Smooth muscle cell (in vitro differentiated cells): ENCODE results near the gene TESMIN. TPM values are rescaled to one million over a fixed set of nuclear protein-coding genes. Genes with fewer than 3 reads are reported as not detected.

Source experiments
- DNase-seq: peaks from one replicate; lab custom pipeline; 2025; ENCODE audit not compliant: unreplicated experiment; lab: John Stamatoyannopoulos, UW
- H2AFZ ChIP-seq: fragments of 200-600 bp; sonication (generic); 2 replicates; pipeline ENCODE4 v1.6.0; 2016; ENCODE audit warnings: antibody characterized with exemption, low read depth, mild to moderate bottlenecking
- H3F3A ChIP-seq: fragments of 200-600 bp; sonication (generic); 2 replicates; pipeline ENCODE4 v1.6.0; 2017; ENCODE audit warnings: antibody characterized with exemption, low read depth
- H3K27ac ChIP-seq: fragments of 200-600 bp; sonication (generic); 2 replicates; pipeline ENCODE4 v1.5.1; 2016; ENCODE audit warnings: low read depth, mild to moderate bottlenecking
- H3K27me3 ChIP-seq: fragments of 200-600 bp; sonication (generic); 2 replicates; pipeline ENCODE4 v1.6.1; 2016; ENCODE audit warnings: low read depth, mild to moderate bottlenecking
- H3K36me3 ChIP-seq: fragments of 200-600 bp; sonication (generic); 2 replicates; pipeline ENCODE4 v1.5.1; 2016; ENCODE audit warnings: low read depth
- H3K4me1 ChIP-seq: fragments of 200-600 bp; sonication (generic); 2 replicates; pipeline ENCODE4 v1.5.1; 2016; ENCODE audit warnings: low read depth
- H3K4me2 ChIP-seq: fragments of 200-600 bp; sonication (generic); 2 replicates; pipeline ENCODE4 v1.6.0; 2016; ENCODE audit warnings: mild to moderate bottlenecking
- H3K4me3 ChIP-seq: fragments of 200-600 bp; sonication (generic); 2 replicates; pipeline ENCODE4 v1.5.1; 2016; ENCODE audit warnings: mild to moderate bottlenecking
- H3K79me2 ChIP-seq: fragments of 200-600 bp; sonication (generic); 2 replicates; pipeline ENCODE4 v1.6.0; 2016; ENCODE audit warnings: low read depth, mild to moderate bottlenecking
- H3K9ac ChIP-seq: fragments of 200-600 bp; sonication (generic); 2 replicates; pipeline ENCODE4 v1.6.0; 2016; ENCODE audit warnings: low read depth
- H3K9me3 ChIP-seq: fragments of 200-600 bp; sonication (generic); replicated peaks from 2 replicates; pipeline ENCODE4 v1.5.1; 2016; ENCODE audit warnings: low read depth
- H4K20me1 ChIP-seq: fragments of 200-600 bp; sonication (generic); 2 replicates; pipeline ENCODE4 v1.6.0; 2016; ENCODE audit warnings: low read depth
- WGBS: methylation state at CpG from one replicate; pipeline ENCODE4 v1.1.7; 2016; ENCODE audit warnings: low lambda C conversion rate; 5-methylcytosine and 5-hydroxymethylcytosine counted together
- polyA plus RNA-seq: library from polyadenylated mRNA; unstranded; fragments of >200 nt; fragmentation: Nextera tagmentation; extraction: Ambion mirVana; gene quantifications from 2 replicates; pipeline ENCODE4 v1.2.1, GENCODE V29; 2016
- total RNA-seq: library from RNA; depleted of rRNA; stranded (reverse); fragments of >200 nt; gene quantifications from 2 replicates; pipeline ENCODE4 v1.2.3, GENCODE V29; 2014
- TF ChIP-seq, protein P1 (sequence below): fragments of 200-600 bp; sonication (generic); IDR thresholded peaks from 2 replicates; pipeline ENCODE4 v1.5.1; 2017; ENCODE audit warnings: borderline replicate concordance, mild to moderate bottlenecking, antibody characterized with exemption; ENCODE audit not compliant: insufficient read depth, poor library complexity, severe bottlenecking

Gene TESMIN
- total and polyA plus RNA-seq, 2 experiments from 2014 or later = 0.45 to 4.8 TPM

DNA sequence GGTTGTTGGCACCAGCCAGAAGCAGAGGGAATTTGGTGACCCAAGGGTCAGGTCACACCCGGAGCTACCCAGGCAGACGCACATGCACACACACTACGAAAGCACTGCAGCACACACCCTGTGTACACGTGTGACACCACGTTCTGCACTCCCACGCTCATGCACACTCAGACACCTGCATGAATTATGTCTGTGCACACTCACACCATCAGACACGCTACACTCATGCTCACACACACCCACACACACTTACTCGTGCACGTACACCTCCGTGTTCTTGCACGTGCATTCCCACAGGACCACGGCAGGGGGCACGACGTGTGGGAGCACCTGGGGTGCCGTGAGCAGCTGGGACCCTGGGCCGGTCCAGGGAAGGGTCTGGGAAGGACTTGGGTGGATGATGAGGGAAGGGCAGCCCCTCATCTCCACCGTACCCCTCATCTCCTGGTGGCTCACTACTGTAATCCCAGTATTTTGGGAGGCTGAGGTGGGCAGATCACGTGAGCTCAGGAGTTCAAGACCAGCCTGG, 87.8 kb downstream of the TESMIN start:
- no peaks in the 10 kb centered on the region for H4K20me1 ChIP-seq
- no peaks in the 10 kb centered on the region for H3K79me2 ChIP-seq
- H3K4me2 ChIP-seq = no peak overlapping the region
- no peak overlapping the region for H3K9ac ChIP-seq
- DNase-seq = no peak
- no peaks in the 10 kb centered on the region for H3K4me1 ChIP-seq
- no peak overlapping the region for H3K27ac ChIP-seq
- H3K4me3 ChIP-seq = no peak overlapping the region
- TF ChIP-seq, protein P1, sequence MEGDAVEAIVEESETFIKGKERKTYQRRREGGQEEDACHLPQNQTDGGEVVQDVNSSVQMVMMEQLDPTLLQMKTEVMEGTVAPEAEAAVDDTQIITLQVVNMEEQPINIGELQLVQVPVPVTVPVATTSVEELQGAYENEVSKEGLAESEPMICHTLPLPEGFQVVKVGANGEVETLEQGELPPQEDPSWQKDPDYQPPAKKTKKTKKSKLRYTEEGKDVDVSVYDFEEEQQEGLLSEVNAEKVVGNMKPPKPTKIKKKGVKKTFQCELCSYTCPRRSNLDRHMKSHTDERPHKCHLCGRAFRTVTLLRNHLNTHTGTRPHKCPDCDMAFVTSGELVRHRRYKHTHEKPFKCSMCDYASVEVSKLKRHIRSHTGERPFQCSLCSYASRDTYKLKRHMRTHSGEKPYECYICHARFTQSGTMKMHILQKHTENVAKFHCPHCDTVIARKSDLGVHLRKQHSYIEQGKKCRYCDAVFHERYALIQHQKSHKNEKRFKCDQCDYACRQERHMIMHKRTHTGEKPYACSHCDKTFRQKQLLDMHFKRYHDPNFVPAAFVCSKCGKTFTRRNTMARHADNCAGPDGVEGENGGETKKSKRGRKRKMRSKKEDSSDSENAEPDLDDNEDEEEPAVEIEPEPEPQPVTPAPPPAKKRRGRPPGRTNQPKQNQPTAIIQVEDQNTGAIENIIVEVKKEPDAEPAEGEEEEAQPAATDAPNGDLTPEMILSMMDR = no peak
- H2AFZ ChIP-seq = no peak overlapping the region
- no peaks in the 10 kb centered on the region for H3K27me3 ChIP-seq
- no peaks in the 10 kb centered on the region for H3K9me3 ChIP-seq
- no peaks in the 10 kb centered on the region for H3F3A ChIP-seq
- WGBS = 96% methylated on average over 18 of the region's 18 CpGs
- no peaks in the 10 kb centered on the region for H3K36me3 ChIP-seq

DNA sequence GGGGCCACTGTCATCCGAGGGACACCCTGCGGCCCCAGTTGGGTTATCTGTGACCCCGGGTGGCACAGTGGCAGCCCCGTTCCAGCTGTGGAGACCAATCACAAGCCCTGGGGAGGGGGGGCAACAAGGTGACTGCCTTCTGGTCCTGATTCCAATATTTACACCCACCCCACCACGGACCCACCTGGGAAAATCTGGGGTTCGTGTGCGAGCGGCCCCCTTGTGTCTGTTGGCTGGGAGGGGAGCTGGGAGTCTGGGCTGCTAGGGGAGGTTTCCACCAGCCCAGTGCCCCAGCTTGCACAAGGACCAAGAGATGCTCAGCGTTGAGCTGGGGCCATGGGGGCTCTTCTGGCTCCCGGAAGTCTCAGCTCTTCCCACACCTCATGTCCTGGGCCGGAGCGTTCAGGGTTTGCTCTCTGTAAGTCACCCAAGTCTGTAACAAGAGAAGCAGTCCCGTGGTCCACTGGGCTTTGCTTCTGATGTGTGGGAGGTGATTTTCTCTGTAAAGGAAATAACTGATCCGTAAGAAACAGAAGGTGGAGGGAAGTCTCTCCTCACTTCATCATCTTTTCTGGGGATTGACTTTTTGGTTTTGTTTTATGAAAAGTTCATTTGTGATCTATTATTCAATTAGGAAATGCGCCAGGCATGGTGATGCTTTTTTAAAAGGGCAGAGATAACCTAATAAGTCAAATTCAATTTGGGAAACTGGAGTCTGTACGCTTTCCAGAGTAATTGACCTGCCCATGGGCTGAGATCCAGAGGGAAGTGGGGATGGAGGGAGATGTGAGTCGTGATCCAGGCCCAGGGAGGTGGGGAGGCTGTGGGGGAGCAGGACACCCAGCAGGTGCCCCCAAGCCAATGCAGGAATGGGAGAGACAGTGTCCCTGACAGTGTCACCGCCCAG, 89.4 kb downstream of the TESMIN start:
- Histone ChIP-seq H2AFZ (no peak overlapping the region), H3K9me3 (no peaks in the 10 kb centered on the region), H3K79me2 (no peaks in the 10 kb centered on the region), H3K27me3 (no peaks in the 10 kb centered on the region), H3K9ac (no peak overlapping the region), H4K20me1 (no peaks in the 10 kb centered on the region), H3K27ac (no peak overlapping the region), H3F3A (no peaks in the 10 kb centered on the region), H3K4me2 (no peak overlapping the region), H3K4me1 (no peaks in the 10 kb centered on the region), H3K4me3 (no peak overlapping the region), H3K36me3 (no peaks in the 10 kb centered on the region)
- 84% methylated on average over 18 of the region's 18 CpGs for WGBS
- no peak for DNase-seq
- TF ChIP-seq, protein P1 = no peak

DNA sequence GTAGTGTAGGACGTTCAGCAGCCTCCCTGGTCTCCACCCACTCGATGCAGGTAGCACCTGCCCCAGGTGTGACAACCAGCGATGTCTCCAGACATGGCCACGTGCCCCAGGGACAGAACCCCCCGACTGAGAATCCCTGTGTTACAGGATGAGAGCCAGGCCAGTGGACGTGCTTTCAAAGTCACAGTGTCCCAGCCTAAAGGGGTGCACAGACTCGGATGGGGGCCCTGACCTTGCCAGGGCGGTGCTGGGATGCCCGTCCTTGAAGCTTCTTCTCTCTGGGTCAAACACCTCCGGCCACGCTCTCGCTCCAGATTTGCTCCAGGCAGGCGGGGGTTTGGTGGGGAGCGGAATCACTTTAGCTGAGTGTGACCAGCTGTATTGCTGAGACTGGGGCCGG, 90.3 kb downstream of the TESMIN start:
- 84% methylated on average over 15 of the region's 15 CpGs for WGBS
- Histone ChIP-seq H3K27me3 (no peaks in the 10 kb centered on the region), H3K4me1 (no peaks in the 10 kb centered on the region), H3K4me3 (no peak overlapping the region), H2AFZ (no peak overlapping the region), H4K20me1 (no peaks in the 10 kb centered on the region), H3K9me3 (no peaks in the 10 kb centered on the region), H3F3A (no peaks in the 10 kb centered on the region), H3K27ac (no peak overlapping the region), H3K9ac (no peak overlapping the region), H3K4me2 (no peak overlapping the region), H3K79me2 (no peaks in the 10 kb centered on the region), H3K36me3 (no peaks in the 10 kb centered on the region)
- no peak for DNase-seq
- TF ChIP-seq, protein P1 = no peak
